CD8-positive, alpha-beta memory T cell (primary cell): ENCODE measurements around the gene FASLG. TPM values are rescaled to one million over a fixed set of nuclear protein-coding genes. Genes with fewer than 3 reads are reported as not detected.

Source experiments
- polyA plus RNA-seq: library from polyadenylated mRNA; unstranded; fragments of 300-500 nt; fragmentation: Illumina TruSeq; gene quantifications from one replicate; pipeline ENCODE4 v1.2.3, GENCODE V29; 2021
- total RNA-seq, 2 experiments: library from RNA; stranded (reverse); gene quantifications; one replicate each; pipeline ENCODE4 v1.2.3, GENCODE V29; 2021

The FASLG gene
- total and polyA plus RNA-seq, 3 experiments from 2014 or later, result 10.6 to 46.6 (median 45.8) TPM

Other genes with a start within 250 kb of the FASLG start
- not detected for gene C1orf105, start 238.4 kb upstream of the FASLG start, total RNA-seq
- gene C1orf105, start 238.4 kb upstream of the FASLG start, polyA plus RNA-seq, result not detected
- 10 to 100 TPM; 26.4 to 27.8 TPM for gene PIGC, start 215.0 kb upstream of the FASLG start, total RNA-seq
- 88.5 TPM for gene PIGC, start 215.0 kb upstream of the FASLG start, polyA plus RNA-seq
- 10 to 100 TPM; 25.1 to 25.2 TPM for gene SUCO, start 126.0 kb upstream of the FASLG start, total RNA-seq
- gene SUCO, start 126.0 kb upstream of the FASLG start, polyA plus RNA-seq, result 15.3 TPM